GM21717 (cell line): Measurements from ENCODE around the gene OAS1.
"Not testable (repeated sequence)": the region's sequence is repeated elsewhere in the genome, so short reads cannot be mapped to it uniquely, and the experiment has no call there.

ENCODE experiments used
- ATAC-seq: cut with Tn5 transposase; IDR thresholded peaks from one replicate; pipeline ENCODE4 v1.9.1; 2021; ENCODE audit warnings: mild to moderate bottlenecking, moderate library complexity; ENCODE audit not compliant: unreplicated experiment

OAS1 gene

DNA sequence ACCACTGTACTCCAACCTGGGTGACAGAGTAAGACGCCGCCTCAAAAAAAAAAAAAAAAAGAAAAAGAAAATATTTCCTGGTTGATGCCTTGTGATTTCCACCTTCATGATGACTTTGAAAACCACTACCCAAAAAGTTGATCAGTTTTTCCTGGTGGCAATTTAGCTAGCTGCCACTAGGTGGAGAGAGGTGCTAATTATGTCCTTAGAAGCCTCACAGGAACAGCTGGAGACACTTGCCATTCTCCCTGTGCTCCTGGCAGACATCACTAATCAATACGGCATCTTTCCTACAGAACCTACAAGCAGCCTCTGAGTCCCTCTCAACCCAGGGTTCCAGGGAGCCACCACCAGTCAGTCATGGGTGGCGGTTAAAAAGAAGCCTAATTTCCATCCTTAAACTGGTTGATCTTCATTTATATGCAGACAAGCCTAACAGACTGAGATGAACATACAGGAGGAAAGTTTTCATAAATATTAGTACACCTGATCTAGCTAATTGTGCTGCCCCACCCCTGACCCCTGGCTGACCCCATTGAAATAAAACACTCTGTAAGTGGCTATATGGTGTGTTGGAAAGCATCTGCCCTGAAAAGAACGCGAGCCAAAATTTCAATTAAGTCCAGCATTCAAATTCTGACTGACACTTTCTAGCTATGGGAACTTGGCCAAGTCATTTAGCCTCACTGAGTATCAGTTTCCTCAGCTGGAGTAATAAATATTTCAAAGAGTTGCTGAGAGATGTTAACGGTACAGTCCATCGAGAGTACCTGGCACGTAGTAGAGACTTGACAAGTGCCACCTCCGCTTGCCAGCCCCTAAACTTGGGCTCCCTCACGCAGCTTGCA, 6.2 kb upstream of the OAS1 start:
- ATAC-seq, result no peak

DNA sequence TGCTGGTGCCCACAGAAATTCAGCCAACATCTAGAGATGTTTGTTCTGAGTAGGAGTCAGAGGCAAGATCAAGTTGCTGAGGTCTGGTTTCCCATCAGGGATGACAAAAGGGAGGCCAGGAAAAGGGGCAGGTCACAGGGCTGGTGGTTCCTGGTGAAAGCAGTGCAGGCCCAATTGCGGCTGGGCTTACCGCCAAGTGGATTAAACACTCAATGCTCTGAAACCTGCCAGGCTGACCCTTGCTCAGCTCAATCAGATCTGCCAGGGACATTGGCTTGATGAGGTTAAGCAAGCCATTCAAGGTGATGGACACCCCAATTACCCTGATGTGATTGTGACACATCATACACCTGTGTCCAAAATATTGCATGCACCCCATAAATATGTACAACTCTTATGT, 5.5 kb upstream of the OAS1 start:
- no peak for ATAC-seq

DNA sequence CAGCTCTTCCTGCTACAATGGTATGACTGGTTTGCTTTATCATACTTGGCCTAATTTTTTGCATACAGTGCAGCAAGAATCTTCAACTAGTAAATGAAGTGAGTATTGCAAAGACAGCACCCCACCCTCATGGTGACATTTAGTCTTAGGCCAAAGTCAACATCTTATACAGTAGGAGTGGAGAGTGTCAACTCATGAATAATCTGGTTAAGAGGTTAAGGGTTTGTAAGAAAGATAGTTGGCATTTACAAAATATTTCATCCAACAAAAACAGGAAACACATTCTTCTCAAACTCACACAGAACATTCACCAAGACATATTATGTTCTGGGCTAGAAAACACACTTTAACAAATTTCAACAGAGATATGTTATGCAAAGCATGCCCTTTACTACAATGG, 2.2 kb upstream of the OAS1 start:
- no peak for ATAC-seq

DNA sequence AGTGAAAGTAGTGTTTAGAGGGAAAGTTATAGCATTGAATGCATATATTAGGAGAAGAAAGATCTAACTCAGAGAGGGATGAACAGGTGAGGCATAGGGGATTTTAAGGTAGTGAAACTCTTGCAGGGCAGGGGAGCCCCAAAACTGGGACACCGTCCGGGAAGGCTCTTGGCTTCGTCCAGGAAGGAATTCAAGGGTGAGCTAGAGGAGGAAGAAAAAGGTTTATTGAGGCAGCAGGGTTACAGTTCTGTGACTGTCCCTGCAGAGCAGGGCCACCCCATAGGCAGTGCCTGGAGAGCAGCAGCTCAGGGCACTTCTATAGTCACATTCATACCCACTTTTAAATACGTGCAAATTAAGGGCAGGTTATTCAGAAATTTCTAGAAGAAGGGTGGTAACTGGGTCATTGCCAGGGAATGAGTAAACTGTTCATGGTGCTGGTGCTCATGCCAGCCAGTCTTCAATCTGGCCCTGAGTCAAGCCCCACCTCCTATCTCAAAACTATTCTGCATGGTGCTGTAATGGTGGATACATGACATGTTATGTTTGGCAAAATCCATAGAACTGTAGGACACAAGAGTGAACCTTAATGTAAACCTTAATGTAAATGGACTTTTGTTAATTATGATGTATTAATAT, 1.2 kb upstream of the OAS1 start:
- ATAC-seq, result no peak

DNA sequence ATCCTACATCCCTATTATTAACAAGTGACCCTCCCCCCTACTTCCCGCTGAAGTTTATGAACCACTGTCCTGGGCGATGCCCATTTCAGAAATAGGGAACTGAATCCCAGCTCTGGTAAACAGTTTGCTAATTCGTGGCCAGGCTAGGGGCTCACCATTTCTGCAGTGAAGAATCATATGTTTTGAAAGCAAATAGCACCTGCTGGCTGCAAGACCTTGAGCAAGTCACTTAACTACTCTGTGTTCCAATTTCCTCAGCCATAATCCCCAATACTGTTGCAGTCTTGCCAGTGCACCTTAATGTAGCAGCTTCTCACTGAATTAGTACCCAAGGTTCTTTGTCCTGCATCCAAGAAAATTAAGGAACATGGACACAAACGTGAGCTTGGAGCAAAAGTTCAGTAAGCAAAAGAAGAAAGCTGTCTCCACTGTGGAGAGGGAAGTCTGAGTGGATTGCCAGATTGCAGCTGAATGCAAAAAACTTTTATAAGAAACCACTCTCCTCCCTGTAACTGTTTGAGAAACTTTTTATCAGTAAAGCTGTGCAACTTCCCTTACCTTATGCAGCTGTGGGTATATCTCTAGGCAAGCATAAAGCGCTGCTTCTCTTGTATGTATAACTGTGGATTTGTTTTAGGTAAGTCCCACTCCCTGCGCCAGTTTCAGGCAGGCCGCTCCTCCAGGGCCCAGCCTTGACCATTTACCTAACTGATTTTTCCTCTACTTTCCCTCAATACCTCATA, 824 bp downstream of the OAS1 start:
- ATAC-seq, result peak; percentile 54

DNA sequence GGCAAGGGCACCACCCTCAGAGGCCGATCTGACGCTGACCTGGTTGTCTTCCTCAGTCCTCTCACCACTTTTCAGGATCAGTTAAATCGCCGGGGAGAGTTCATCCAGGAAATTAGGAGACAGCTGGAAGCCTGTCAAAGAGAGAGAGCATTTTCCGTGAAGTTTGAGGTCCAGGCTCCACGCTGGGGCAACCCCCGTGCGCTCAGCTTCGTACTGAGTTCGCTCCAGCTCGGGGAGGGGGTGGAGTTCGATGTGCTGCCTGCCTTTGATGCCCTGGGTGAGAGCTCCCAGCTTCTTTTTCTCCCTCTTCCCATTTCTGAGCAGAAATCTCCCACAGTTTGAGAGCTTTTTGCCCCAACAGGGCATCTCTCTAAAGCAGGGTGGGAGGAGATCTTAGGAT, 1.8 kb downstream of the OAS1 start:
- no peak for ATAC-seq

DNA sequence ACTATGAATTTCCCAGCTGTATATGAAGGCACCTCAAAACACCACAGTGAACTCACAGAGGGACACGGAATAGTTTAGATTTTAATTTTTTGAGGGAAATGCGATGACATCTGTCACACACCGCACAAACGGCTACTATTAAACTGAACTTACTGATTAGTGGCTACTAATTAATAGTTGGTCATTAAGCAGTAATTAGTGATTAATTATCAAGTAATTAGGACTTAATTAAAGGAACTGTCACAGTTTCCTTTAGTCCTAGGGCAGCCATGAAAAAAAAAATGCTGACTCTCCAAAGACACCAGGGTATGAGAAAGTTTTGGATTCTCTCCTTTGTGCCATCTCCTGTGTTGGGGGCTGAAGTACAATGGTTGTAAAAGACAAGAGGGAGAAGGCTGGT, 2.9 kb downstream of the OAS1 start:
- no peak for ATAC-seq

DNA sequence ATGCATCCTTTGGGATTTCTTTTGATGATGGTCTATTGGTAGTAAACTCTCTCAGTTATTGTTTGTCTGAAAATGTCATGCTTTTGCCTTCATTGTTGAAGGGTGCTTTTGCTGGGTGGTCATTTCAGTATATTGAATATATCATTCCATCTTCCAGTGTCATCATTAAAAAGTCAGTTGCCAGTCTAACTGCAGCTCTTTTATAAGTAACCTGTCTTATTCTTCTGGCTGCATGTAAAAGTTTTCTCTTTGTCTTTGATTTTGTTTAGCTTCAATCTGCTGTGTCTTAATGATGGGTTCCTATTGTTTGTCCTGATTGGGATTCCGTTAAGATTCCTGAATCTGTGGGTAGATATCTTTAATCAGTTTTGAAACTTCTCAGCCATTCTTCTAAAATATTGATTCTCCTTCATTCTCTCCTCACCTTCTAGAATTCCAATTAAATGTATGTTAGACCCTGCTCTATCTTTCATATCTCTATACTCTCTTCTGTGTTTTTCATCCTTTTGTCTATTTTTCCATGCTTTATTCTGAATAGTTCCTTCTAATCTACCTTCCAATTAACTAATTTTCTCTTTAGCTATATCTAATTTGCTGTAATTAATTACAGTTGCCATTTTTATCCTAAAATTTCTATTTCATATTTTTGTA, 6.4 kb downstream of the OAS1 start:
- ATAC-seq, result no peak

DNA sequence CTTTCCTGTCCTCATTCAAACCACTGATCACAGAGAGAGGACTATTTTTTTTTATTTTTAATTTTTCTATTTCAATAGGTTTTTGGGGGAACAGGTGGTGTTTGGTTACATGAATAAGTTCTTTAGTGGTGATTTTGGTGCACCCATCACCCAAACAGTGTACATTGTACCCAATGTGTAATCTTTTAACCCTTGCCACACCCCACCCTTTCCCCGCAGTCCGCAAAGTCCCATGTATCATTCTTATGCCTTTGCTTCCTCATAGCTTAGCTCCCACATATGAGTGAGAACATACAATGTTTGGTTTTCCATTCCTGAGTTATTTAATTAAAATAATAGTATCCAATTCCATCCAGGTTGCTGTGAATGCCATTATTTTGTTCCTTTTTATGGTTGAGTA, 7.1 kb downstream of the OAS1 start:
- not testable (repeated sequence) for ATAC-seq

GRCh38 chr12:112916270-112916669, 9.5 kb downstream of the OAS1 start:
- ATAC-seq, result no peak

- no peak for ATAC-seq
Observed at GRCh38 chr12:112919121-112919520, 12.4 kb downstream of the OAS1 start.

DNA sequence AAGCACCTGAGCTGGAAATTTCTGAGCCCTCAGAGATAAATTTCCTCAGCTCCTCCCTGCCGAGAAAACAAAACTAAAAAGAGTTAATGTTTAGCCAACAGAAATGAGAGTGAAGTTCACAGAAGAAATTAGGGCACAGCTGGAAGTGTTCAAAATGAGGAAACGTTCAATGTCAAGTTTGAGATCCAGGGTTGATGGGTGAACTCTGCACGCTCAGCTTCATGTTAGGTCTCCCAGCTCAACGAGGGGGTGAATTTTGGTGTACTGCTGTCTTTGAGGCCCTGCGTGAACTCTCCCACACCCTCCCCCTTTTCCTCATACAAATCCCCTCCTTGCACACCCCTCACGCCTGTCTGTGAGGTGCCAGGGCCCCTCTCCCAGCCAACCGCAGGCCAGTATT, 18.2 kb downstream of the OAS1 start:
- no peak for ATAC-seq

DNA sequence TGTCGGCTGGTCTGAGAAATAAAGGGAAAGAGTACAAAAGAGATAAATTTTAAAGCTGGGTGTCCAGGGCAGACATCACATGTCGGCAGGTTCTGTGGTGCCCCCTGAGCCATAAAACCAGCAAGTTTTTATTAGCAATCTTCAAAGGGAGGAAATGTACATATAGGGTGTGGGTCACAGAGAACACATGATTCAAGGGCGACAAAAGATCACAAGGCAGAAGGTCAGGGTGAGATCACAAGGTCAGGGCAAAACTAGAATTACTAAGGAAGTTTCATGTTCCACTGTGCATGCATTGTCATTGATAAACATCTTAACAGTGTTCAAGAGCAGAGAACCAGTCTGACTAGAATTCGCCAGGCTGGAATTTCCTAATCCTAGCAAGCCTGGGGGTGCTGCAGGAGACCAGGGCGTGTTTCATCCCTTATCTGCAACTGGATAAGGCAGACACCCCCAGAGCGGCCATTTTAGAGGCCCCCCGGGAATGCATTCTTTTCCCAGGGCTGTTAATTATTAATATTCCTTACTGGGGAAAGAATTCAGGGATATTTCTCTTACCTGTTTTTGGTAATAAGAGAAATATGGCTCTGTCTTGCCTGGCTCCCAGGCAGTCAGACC, 19.8 kb downstream of the OAS1 start:
- ATAC-seq, result not testable (repeated sequence)

DNA sequence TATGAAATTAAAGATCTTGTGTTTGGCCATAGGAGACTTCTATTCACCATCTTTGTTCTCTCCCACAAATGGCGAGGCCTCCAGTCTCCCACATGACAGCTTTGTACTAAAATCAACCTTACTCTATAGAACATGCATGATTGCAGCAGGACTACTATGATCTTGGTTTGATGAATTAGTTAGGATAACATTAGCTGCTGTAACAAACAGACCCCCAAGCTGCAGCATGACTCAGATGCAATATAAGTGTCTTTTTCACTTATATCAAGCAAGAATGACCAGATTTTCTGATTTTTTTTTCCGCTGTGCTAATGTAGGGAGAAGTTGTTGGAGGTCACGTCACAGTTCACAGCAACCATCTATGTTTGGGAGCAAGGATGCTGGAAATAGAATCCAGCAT, 20.7 kb downstream of the OAS1 start:
- ATAC-seq, result no peak

DNA sequence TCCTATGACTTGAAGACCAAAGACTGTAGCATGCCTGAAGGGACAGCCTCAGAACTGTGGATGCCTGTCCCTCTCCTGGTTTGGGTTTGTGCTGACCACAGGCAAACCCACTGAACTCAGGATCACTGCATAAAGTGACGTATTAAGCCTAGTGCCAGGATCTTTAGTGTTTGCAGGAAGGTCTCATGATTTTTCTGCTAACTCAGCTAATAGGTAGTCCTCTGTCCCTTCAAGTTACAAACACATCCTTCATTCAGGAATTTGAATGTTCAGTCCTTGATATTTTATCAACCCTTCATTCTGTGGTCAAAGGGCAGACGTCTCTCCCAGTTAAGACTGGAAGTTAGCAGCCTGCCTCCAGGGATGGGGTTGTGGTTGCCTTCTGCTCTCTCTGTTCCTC, 21.2 kb downstream of the OAS1 start:
- ATAC-seq, result no peak

- no peak for ATAC-seq
Observed at GRCh38 chr12:112928978-112929377, 22.2 kb downstream of the OAS1 start.

- ATAC-seq, result no peak
Observed at GRCh38 chr12:112929715-112930114, 23.0 kb downstream of the OAS1 start.

DNA sequence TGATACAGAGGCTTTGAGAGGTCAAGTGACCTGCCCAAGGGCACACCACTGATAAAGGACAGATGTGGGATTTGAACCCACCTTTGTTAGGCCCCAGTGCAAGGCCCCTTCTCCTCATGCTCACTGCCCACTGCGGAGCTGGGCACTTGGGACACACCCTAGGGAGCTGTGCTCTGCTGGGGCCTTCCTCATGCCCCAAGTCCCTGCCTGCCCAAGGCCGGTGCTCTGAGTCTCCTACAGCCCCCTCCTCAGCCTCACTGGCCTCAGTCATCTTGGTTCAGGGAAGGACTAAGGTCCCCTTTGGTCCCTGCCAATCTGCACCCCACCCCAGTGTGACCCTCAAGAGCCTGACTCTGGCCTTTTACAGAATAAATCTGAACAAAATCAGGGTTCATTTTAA, 23.6 kb downstream of the OAS1 start:
- no peak for ATAC-seq

- ATAC-seq, result no peak
Observed at GRCh38 chr12:112932485-112933128, 25.8 kb downstream of the OAS1 start.

DNA sequence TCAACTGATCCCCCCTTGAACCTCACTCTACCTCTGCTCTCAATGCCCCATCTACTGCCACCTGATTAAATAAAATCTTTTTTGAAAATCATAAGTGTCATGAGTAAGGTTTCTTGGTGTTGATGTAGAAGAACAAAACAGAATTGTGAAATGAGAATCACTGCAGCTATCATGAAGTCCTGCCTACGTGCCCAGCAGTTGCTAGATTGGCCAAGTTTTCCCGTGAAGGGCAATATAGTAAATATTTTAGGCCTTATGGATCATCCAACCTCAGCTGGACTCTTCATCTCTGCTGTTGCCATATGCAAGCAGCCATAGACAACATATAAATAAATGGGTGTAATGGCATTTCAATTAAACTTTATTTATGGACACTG, 26.4 kb downstream of the OAS1 start:
- no peak for ATAC-seq

DNA sequence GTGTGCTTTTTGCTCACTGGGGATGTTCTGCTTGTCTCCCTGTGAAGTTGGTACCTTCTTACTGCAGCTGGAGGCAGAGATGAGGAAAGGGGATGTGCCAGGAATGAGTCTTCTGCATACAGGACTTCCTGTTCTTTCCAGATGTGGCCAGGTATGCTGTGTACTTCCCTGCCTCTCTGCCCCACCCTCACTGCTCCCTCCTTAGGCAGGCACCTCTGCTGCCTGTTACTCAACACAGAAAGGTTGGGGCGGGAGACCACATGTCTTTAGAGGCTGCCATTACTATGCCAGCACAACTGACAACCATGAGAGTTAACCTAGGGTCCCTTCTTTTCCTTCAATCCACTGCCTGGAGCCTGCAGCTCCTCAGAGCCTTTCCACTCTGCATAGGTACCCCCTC, 29.5 kb downstream of the OAS1 start:
- no peak for ATAC-seq
